SU-DHL-6 (cell line): Measurements from ENCODE around the gene MACF1.

Experiments
- H2AFZ ChIP-seq: fragments of 200-600 bp; sonication (generic); 2 replicates; pipeline ENCODE4 v1.6.1; 2014; ENCODE audit warnings: low read depth, mild to moderate bottlenecking, moderate library complexity, mixed read lengths, antibody characterized with exemption, low read length; ENCODE audit not compliant: severe bottlenecking
- H3F3A ChIP-seq: fragments of 200-600 bp; shearing (Covaris generic); 2 replicates; pipeline ENCODE4 v1.6.0; 2016; ENCODE audit warnings: antibody characterized with exemption, mild to moderate bottlenecking; ENCODE audit not compliant: insufficient read depth
- H3K27ac ChIP-seq: fragments of 200-600 bp; sonication (generic); 2 replicates; pipeline ENCODE4 v1.5.1; 2016; ENCODE audit warnings: low read depth, mild to moderate bottlenecking, low read length, moderate library complexity, mixed read lengths
- H3K27me3 ChIP-seq: fragments of 200-600 bp; sonication (generic), shearing (Covaris generic); 2 replicates; pipeline ENCODE4 v1.6.0; 2014; ENCODE audit warnings: mild to moderate bottlenecking, low read length
- H3K36me3 ChIP-seq: fragments of 200-600 bp; sonication (generic); 2 replicates; pipeline ENCODE4 v1.6.1; 2014; ENCODE audit warnings: mild to moderate bottlenecking, low read length, mixed read lengths
- H3K4me2 ChIP-seq: fragments of 300-600, 200-600 bp; shearing (Covaris generic), sonication (generic); 2 replicates; pipeline ENCODE4 v1.6.0; 2014; ENCODE audit warnings: low read length, low read depth, mild to moderate bottlenecking; ENCODE audit not compliant: poor library complexity, severe bottlenecking
- H3K4me3 ChIP-seq: fragments of 200-600 bp; sonication (generic); 2 replicates; pipeline ENCODE4 v1.5.1; 2014; ENCODE audit warnings: antibody characterized with exemption, low read length, mild to moderate bottlenecking, mixed read lengths; ENCODE audit not compliant: insufficient read depth, poor library complexity, severe bottlenecking
- H3K79me2 ChIP-seq: fragments of 200-600 bp; sonication (generic); 2 replicates; pipeline ENCODE4 v1.6.1; 2014; ENCODE audit warnings: mild to moderate bottlenecking, low read length, moderate library complexity; ENCODE audit not compliant: insufficient read depth
- H3K9ac ChIP-seq: fragments of 200-600 bp; sonication (generic); 2 replicates; pipeline ENCODE4 v1.7.0; 2014; ENCODE audit warnings: mild to moderate bottlenecking, low read length
- H3K9me2 ChIP-seq: fragments of 200-600 bp; sonication (generic); replicated peaks from 2 replicates; pipeline ENCODE4 v1.6.1; 2014; ENCODE audit warnings: low read length; ENCODE audit not compliant: insufficient read depth
- H3K9me3 ChIP-seq: fragments of 200-600 bp; sonication (generic); 2 replicates; pipeline ENCODE4 v1.6.1; 2014; ENCODE audit warnings: low read length, mixed read lengths; ENCODE audit not compliant: insufficient read depth
- H4K20me1 ChIP-seq: fragments of 200-600 bp; sonication (generic); 2 replicates; pipeline ENCODE4 v1.6.1; 2014; ENCODE audit warnings: low read depth, mild to moderate bottlenecking, antibody characterized with exemption, low read length, moderate library complexity, mixed read lengths
- CTCF ChIP-seq: fragments of 200-600 bp; sonication (generic); IDR thresholded peaks from one replicate; pipeline ENCODE4 v1.5.1; 2017; ENCODE audit warnings: antibody characterized with exemption, mild to moderate bottlenecking, low read length, moderate library complexity; ENCODE audit not compliant: insufficient read depth, poor library complexity, severe bottlenecking
- EZH2phosphoT487 ChIP-seq: fragments of 200-600 bp; sonication (generic), shearing (Covaris generic); conservative IDR thresholded peaks from 2 replicates; pipeline ENCODE4 v1.6.1; 2018; ENCODE audit warnings: mild to moderate bottlenecking, antibody characterized with exemption, low read length, moderate library complexity, mixed read lengths

The MACF1 gene

GRCh38 chr1:39322431-39322830 is 117.9 kb downstream of the MACF1 start:
- Histone ChIP-seq H3K36me3 (peaks cover 78% of the 10 kb centered on the region), H3F3A (no peaks in the 10 kb centered on the region), H3K9me3 (no peaks in the 10 kb centered on the region), H3K9ac (no peak overlapping the region), H3K9me2 (no peaks in the 10 kb centered on the region), H3K27me3 (no peaks in the 10 kb centered on the region), H4K20me1 (no peaks in the 10 kb centered on the region; the same call in 1 of the 2 replicates), H2AFZ (no peak overlapping the region), H3K27ac (no peak overlapping the region), H3K79me2 (no peaks in the 10 kb centered on the region), H3K4me3 (no peak overlapping the region), H3K4me2 (no peak overlapping the region)
- TF ChIP-seq EZH2phosphoT487: no peak
- TF ChIP-seq CTCF: no peak

- H3K9me2 ChIP-seq: no peaks in the 10 kb centered on the region
- no peaks in the 10 kb centered on the region for H3K9me3 ChIP-seq
- H3K79me2 ChIP-seq: no peaks in the 10 kb centered on the region
- H3F3A ChIP-seq: no peaks in the 10 kb centered on the region
- peaks cover 69% of the 10 kb centered on the region for H3K36me3 ChIP-seq
- H3K27ac ChIP-seq: no peak overlapping the region
- TF ChIP-seq EZH2phosphoT487: no peak
- no peak for TF ChIP-seq CTCF
- no peaks in the 10 kb centered on the region; the same call in 1 of the 2 replicates for H4K20me1 ChIP-seq
- no peak overlapping the region for H2AFZ ChIP-seq
- no peak overlapping the region for H3K4me2 ChIP-seq
- no peak overlapping the region for H3K9ac ChIP-seq
- no peaks in the 10 kb centered on the region for H3K27me3 ChIP-seq
- no peak overlapping the region for H3K4me3 ChIP-seq
Observed at GRCh38 chr1:39324888-39325287, 120.4 kb downstream of the MACF1 start.

GRCh38 chr1:39326836-39327235 is 122.3 kb downstream of the MACF1 start:
- Histone ChIP-seq H2AFZ (no peak overlapping the region), H3K9ac (no peak overlapping the region), H3K4me2 (no peak overlapping the region), H3K27me3 (no peaks in the 10 kb centered on the region), H3K9me3 (no peaks in the 10 kb centered on the region), H3K4me3 (no peak overlapping the region), H3K79me2 (no peaks in the 10 kb centered on the region), H3K36me3 (peaks cover 55% of the 10 kb centered on the region), H3K9me2 (no peaks in the 10 kb centered on the region), H3F3A (no peaks in the 10 kb centered on the region), H3K27ac (no peak overlapping the region), H4K20me1 (no peaks in the 10 kb centered on the region; the same call in 1 of the 2 replicates)
- TF ChIP-seq CTCF: no peak
- TF ChIP-seq EZH2phosphoT487: no peak

GRCh38 chr1:39328095-39328494 is 123.6 kb downstream of the MACF1 start:
- H3K9me3 ChIP-seq: no peaks in the 10 kb centered on the region
- no peaks in the 10 kb centered on the region for H3K79me2 ChIP-seq
- TF ChIP-seq EZH2phosphoT487: no peak
- TF ChIP-seq CTCF: no peak
- H2AFZ ChIP-seq: no peak overlapping the region
- no peak overlapping the region for H3K4me3 ChIP-seq
- H3K4me2 ChIP-seq: no peak overlapping the region
- no peaks in the 10 kb centered on the region for H3F3A ChIP-seq
- no peaks in the 10 kb centered on the region for H3K9me2 ChIP-seq
- H3K27ac ChIP-seq: no peak overlapping the region
- H3K36me3 ChIP-seq: peaks cover 44% of the 10 kb centered on the region
- no peaks in the 10 kb centered on the region for H3K27me3 ChIP-seq
- H3K9ac ChIP-seq: no peak overlapping the region
- no peaks in the 10 kb centered on the region; the same call in 1 of the 2 replicates for H4K20me1 ChIP-seq
